Cardiac fibroblast (primary cell): ENCODE data around the gene COL4A2.

Experiments used
- DNase-seq, 2 donors: peaks; one replicate each; pipeline versions ENCODE4 v3.0.0 to v3.0.0-alpha.2; 2010; ENCODE audit warnings: low read depth in 2 of 2
- H3K4me3 ChIP-seq, 2 donors: replicated peaks in 1 of 2; 1 replicate in 1 of 2; 2 replicates in 1 of 2; pipeline ENCODE4 v1.5.1; 2011; ENCODE audit warnings: low read depth in 2 of 2, low read length in 2 of 2, mild to moderate bottlenecking in 2 of 2, moderate library complexity in 1 of 2
- CTCF ChIP-seq: IDR thresholded peaks from one replicate; pipeline ENCODE4 v1.5.1; 2011; ENCODE audit warnings: low read depth, mild to moderate bottlenecking, low read length, inconsistent platforms

The COL4A2 gene

DNA sequence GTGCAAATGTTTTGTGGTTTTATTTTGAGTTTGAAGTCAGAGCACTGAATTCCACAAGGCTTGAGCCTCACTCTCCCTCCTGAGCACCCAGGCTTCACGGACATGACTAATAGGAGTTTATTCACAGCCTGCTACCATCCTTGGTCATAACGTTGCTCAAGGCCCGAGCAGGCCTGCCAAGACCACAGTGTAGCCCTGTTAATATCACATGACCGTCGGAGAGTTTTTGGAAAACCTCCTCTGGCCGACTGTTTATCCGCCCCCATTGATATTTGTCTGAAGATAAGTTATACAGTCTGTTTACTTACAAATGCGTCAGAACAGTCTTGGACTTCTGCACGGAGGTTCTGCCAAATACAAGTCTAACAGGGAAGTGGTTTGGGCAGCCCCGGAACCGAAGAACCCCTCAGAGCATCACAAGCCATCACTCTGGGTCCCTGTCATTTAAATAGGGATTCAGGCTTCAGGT lies 89.9 kb downstream of the COL4A2 start:
- peak overlapping the region in 1 of 2 donors; percentile 22 for H3K4me3 ChIP-seq
- DNase-seq: peak; percentile 100
- TF ChIP-seq CTCF: no peak

DNA sequence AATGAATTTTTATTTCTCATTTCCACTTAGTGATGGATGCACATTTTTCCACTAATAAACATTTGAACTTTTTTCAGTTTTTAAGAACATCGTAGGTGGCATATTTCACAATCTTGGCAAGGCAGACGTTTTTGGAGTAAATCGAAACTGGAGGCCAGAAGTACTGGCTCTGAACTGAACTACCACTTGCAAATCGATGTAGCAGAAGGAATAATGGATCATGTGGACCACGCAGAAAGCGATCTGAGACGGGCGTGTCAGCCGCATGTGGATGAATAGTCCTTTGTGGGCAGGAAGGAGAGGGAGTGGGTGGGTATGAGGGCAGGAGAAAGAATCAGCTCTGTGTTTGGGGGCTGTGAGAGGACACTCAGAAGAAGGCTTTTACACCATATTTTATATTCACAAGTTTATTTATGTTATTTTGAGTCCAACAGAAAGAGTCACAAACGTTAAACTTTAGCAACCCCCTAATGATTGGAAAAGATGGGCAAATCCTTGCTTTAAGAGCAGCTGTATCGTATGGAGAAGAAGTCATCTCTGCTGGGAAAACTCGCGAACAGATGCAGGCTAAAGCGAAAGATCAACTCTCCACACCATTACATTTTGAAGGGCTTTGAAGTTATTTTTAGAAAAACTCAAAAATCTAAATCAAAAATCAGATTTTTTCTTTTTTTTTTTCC lies 90.5 kb downstream of the COL4A2 start:
- peak overlapping the region; percentile 22 for H3K4me3 ChIP-seq
- TF ChIP-seq CTCF: no peak
- DNase-seq: peak; percentile 87 to 93

DNA sequence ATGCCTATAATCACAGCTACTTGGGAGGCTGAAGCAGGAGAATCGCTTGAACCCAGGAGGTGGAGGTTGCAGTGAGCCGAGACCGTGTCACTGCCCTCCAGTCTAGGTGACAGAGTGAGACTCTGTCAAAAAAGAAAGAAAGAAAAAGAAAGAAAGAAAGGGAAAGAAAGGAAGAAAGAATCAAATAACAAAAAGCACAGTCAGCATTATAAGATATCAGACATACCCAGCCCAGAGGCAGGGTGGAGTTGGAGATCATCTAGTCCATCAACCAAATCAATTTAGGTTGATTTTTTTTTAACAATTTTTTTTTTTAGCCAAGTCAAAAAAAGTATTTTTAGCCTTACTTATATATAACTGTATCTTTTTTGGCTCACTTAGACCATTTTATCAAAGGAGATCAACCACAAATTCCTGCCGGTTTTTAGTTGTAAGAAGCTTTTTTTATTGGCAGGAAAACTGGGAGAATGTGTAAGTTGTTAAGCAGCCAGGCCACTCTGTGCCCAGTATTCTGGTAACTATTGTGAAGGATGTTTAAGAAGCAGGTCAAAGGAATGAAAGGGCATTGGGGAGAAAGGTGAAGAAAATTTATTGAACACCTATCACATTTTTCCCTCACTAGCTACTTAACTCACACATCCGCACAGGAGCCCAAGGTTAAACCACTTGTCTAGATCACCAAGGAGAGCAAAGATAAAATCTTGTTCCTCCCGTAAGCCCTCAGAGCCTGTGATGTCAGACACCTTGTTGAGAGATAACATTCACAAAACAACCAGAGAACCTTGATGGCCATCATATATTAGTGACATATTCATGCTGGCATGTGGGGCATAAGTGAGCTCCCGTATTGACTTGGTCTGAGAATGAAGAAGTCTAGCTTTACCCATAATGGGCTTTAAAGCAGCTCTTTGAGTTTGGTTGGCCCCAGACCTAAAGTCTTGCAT lies 91.8 kb downstream of the COL4A2 start:
- TF ChIP-seq CTCF: no peak
- no peak overlapping the region for H3K4me3 ChIP-seq
- peak; percentile 65 to 89 for DNase-seq

DNA sequence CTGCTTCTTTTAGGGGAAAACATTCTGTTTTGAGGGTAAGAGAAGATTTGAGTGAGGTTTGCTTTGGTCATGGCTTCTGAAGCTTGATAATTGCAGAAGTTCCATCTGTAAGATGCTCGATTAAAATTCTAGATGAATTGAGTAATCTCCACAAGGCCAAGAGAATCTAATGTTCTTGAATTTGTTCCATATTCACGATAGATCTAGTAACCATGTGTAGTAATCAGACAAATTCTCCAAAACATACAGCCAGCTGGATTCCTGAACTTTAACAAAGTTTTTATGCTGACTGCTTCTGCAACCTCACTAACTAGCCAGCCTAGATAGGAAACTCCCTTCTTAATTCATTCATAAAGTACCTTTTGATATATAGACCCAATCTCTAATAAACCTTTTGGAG lies 92.7 kb downstream of the COL4A2 start:
- TF ChIP-seq CTCF: no peak
- DNase-seq: peak; percentile 71 to 81
- H3K4me3 ChIP-seq: no peak overlapping the region

GRCh38 chr13:110400786-110401533 lies 93.9 kb downstream of the COL4A2 start:
- peak; percentile 69 to 96 for DNase-seq
- TF ChIP-seq CTCF: no peak
- no peak overlapping the region for H3K4me3 ChIP-seq

- H3K4me3 ChIP-seq: no peak overlapping the region
- TF ChIP-seq CTCF: no peak
These were observed 95.4 kb downstream of the COL4A2 start for GRCh38 chr13:110402299-110403069.

More at GRCh38 chr13:110402299-110403069, 95.4 kb downstream of the COL4A2 start:
- no peak for DNase-seq
